Sigmoid colon (tissue), 3 donors: ENCODE measurements around the gene OPRD1.
"Not testable (repeated sequence)": the region's sequence is repeated elsewhere in the genome, so short reads cannot be mapped to it uniquely, and the experiment has no call there.

Experiments
- CTCF ChIP-seq, 4 experiments: fragments of 450-650 bp in 3 of 4; fragments of 200-600 bp in 1 of 4; IDR thresholded peaks; one replicate each; pipeline ENCODE4 v1.5.1; 2016 to 2019; ENCODE audit warnings: antibody characterized with exemption in 4 of 4, mild to moderate bottlenecking in 3 of 4, moderate library complexity in 2 of 4
- POLR2A ChIP-seq, 2 donors: fragments of 450-650 bp; IDR thresholded peaks; one replicate each; pipeline ENCODE4 v1.6.1; 2016; ENCODE audit warnings: antibody characterized with exemption in 2 of 2, mild to moderate bottlenecking in 2 of 2, moderate library complexity in 2 of 2

DNA sequence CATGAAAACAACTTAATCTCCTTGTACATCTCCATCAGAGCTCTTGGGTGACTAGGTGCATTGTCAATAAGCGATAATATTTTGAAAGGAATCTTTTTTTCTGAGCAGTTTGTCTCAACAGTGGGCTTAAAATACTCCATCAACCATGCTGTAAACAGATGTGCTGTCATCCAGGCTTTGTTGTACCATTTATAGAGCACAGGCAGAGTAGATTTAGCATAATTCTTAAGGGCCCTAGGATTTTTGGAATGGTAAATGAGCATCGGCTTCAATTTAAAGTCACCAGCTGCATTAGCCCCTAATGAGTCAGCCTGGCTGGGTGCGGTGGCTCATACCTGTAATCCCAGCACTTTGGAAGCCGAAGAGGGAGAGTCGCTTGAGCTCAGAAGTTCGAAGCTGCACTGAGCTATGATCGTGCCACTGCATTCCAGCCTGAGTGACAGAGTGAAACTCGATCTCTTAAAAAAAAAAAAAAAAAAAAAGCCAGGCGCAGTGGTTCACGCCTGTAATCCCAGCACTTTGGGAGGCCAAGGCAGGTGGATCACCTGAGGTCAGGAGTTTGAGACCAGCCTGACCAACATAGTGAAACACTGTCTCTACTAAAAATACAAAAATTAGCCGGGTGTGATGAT lies 16.4 kb downstream of the OPRD1 start:
- not testable (repeated sequence) for TF ChIP-seq CTCF, POLR2A (IDR thresholded peaks at IDR 0.05)
